Stomach (tissue), 4 donors: ENCODE results near the gene LURAP1L.

Experiments
- EP300 ChIP-seq: sonication (generic); formaldehyde crosslinking; IDR thresholded peaks from one replicate; pipeline ENCODE4 v1.6.1; 2017; ENCODE audit warnings: antibody characterized with exemption
- POLR2AphosphoS5 ChIP-seq, 3 donors: sonication (generic); formaldehyde crosslinking; IDR thresholded peaks; one replicate each; pipeline ENCODE4 v1.6.1; 2016; ENCODE audit warnings: antibody characterized with exemption in 3 of 3
- TF ChIP-seq, protein P1 (sequence below), 7 experiments: fragments of 450-650 bp in 4 of 7; fragments of 200-600 bp in 3 of 7; sonication (generic) in 3 of 7; IDR thresholded peaks; one replicate each; pipeline ENCODE4 v1.5.1; 2016 to 2019; ENCODE audit warnings: antibody characterized with exemption in 7 of 7, control low read depth in 2 of 7, mild to moderate bottlenecking in 1 of 7

DNA sequence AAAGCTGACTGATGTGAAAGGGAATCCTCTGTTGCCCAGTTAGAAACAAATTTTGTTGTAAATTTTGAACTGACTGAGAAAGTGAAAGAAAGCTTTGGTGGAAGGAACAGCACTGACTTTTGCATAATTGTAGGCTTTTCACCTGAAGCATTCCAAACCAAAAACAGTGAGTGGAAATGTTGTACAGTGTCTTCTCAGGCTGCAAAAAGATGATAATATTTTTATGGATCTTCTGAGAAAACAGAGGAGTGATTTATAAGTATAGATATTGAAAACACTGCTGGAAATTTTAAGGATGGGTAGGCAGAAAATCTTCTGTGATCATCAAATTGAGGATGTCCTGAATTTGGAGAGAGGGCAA is 40.0 kb downstream of the LURAP1L start:
- TF ChIP-seq, protein P1, sequence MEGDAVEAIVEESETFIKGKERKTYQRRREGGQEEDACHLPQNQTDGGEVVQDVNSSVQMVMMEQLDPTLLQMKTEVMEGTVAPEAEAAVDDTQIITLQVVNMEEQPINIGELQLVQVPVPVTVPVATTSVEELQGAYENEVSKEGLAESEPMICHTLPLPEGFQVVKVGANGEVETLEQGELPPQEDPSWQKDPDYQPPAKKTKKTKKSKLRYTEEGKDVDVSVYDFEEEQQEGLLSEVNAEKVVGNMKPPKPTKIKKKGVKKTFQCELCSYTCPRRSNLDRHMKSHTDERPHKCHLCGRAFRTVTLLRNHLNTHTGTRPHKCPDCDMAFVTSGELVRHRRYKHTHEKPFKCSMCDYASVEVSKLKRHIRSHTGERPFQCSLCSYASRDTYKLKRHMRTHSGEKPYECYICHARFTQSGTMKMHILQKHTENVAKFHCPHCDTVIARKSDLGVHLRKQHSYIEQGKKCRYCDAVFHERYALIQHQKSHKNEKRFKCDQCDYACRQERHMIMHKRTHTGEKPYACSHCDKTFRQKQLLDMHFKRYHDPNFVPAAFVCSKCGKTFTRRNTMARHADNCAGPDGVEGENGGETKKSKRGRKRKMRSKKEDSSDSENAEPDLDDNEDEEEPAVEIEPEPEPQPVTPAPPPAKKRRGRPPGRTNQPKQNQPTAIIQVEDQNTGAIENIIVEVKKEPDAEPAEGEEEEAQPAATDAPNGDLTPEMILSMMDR (IDR thresholded peaks at IDR 0.05) = no peak
- TF ChIP-seq EP300 (no peak), POLR2AphosphoS5 (IDR thresholded peaks at IDR 0.05) (no peak)
